Activated CD4-positive, alpha-beta T cell treated with anti-CD3 and anti-CD28 coated beads, Interleukin-2, Interleukin-4, amounts not matched to agents 100 ng/mL and 50 ng/mL, durations not matched to agents 16 hours and 8 hours (primary cell): ENCODE results near the gene GNB1L.

Source experiments
- DNase-seq: peaks from one replicate; pipeline ENCODE4 v3.0.0-alpha.2; 2020; ENCODE audit warnings: low spot score

GNB1L gene

DNA sequence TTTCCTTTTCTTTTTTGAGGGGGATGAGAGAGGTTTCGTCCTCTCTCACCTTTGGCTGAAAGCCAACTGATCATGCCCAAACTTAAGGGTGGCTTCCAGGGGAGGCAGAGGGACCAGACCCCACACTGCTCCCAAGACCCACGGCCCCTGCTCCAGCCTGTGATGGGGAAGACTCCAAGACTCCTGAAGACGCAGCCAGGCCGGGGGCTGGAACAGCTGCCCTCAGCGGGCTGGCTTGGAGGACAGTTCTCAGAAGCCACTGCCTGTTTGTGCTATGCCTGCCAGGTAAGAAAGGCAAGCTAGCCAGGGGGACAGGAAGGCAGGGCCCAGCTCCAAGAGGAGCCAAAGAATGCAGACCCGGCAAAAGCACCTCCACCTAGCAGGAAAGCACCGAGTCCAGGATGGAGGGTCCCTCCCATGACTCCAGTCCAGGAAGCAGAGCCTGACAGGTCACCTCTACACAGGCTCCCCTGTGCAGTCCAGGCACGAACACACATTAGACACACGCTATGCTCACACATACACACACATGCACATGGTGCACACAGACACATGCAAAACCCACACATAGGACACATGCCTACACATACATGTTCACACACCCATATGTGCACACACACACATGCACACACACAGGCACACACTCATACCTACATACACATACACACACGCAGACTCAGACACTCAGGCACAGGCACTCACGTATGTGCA lies 31.3 kb downstream of the GNB1L start:
- DNase-seq, result no peak

DNA sequence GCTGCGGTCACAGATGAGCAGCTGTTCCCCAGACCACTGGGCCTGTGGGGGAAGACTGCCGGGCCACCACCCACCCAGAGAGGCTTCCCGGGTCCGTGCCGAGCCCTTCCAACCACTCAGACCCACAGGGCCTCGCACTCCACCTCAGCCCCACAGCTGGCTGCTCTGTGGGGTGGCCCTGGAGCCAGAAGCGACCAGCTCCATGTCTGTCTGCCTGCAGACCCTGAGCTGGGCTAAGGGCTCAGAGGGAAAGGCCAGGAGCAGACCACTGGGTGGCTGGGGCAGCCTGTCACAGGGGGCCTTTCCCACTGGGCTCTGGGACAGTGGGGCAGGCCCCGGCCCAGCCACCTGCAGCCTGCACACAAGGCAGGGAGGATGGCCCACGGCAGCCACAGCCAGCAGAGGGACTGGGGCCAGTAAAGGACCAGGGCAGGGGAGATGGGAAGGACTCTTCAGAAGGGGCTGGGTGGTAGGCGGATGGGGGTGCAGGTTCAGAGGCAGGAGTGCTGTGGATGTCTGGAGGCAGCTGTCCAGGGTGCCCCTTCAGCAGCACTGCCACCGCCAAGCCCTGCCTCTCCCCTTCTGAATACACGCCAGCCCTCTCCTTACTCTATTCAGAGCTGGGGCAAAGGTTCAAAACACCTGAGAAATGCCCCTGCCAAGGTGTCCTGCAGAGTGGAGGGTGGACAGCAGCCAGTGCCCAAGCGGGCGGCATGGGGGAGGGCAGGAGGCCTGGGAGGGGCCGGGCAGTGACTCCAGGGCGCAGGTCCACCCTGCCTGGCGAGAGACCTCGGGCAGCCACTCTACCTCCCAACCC lies 32.2 kb downstream of the GNB1L start:
- no peak for DNase-seq

DNA sequence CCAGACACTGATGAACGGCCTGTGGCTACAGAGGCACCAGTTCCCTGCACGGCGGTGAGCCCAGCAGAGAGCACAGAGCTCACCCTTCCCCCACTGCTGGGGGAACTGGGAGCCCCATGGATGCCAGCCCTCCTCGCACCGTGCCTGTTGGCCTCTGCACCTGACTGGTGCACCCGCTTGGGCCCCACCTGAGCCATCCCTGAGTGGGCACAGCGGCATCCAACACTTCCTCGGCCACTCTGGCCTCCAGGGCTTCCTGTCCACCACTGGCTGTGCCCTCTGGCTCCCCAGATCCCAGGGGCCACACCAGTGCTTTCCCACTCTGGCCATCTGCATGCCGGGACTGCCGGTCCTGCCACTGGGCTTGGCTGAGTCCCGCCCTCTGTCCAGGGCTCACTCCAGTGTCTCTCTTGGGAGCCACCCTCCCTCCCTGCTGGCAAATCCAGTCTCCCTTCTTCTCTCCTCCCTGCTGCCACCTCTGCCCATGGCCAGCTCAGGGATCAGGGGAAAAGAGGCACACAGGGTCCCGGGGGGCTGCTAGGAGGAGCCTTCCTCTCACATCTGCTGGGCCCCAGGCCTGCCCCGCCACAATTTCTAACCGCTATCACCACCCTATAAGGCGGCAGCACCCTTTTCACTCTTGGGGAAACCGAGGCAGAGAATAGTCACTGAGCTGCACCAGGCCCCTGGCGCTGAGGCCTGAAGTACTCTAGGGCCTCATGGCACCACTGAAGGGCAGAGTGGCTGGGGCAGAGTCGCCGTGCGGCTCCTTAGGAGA lies 33.0 kb downstream of the GNB1L start:
- DNase-seq, result no peak

DNA sequence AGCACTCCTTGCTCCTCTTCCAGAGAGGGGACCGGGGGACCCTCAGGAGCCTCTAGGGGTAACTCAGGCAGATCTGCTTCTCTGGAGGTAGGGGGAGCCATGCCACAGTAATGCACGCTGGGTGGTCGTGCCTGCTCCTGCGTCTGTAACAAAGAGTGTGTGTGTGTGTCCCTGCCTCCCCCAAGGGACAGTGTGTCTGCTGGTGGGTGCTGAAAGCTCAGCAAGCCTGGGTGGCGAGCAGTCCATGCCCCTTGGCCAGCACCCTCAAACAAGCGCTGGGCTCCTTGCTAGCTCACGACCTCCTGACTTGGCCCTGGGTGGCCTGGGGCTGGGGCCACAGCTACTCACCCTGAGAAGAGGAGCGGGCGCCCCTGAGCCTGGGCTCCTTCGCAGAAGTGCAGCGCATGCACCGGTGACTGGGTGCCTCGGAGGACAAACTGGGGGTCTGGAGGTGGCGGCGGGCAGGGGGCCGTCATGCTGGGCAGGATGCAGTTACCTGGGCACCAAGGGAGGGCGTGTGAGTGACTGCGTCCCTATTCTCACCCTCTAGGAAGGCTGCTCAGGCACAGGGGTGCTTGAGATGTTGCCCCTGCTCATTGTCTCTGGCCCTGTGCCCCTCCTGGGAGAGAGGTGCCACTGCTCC lies 33.7 kb downstream of the GNB1L start:
- no peak for DNase-seq

DNA sequence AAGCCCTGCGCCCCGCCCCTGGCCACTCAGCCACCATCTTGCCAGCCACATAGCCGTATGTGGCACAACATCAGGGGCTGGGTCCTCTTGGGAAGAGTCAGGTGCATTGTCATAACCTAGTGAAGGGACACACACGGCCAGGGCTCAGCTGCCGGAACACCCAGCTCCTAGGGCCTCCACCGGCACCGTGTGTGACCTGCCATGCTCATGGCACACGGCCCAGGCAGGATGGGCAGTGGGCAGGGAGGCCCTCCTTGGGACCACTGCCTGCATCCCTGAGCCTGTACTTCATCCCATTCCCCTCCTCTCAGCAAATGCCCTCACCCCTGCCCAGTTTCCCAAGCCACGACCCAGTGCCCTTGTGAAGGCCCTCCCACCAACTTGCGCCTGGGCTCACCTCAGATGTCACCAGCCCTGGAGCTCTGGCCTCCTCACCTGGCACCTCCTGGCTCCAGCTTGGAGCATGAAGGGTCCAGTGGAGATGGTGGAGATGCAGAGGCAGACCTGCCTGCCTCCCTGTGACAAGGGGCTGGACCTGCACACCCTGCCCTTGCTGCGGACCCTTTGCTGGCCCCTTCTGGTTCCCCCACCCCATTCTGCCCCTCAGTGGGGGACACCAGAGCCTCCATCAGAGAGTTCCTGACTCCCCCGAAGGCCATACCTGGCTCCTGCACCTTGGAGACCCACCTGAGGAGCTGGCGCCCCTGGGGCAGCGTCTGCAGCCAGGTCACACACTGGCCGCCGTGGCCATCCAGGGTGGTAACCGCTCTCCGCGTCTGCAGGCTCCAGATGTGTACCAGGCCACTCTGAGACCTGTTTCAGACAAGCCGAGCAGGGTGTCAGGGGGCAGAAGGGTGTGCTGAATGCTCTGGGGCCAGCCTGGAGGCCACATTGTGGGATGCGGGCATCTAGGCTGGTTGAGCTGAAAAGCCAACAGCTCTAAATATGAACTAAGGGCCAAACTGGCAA lies 34.5 kb downstream of the GNB1L start:
- DNase-seq, result no peak

DNA sequence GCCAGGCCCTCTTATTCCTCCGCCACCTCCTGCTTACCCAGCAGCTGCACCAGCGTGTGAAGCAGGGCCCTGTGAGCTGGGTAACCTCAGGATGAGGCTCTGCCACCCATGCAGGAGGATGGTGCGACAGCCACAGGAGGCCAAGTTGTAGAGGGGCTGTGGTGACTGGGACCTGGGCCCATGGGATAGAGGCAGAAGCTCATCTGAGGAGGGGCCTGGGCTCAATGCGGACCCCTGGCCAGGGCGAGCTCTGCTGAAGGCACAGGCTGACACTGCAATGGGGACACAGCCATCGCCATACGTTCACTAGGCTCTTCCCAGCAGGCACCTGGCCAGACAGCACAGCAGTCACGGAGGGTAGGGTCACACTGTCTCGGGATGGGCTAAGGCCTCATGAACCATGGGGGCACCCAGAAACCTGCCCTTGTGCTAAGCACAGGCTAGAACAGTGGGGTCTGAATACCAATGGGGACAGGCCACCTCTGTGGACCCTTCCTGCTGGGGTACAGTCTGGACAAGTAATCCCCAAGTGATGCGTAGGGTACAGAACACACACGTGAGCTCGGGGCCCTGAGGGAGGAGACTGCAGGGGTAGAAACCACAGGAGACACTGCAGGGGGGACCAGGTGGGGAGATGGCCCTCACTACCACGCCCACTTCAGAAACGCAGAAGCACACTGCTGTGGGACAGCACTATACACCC lies 35.3 kb downstream of the GNB1L start:
- no peak for DNase-seq

DNA sequence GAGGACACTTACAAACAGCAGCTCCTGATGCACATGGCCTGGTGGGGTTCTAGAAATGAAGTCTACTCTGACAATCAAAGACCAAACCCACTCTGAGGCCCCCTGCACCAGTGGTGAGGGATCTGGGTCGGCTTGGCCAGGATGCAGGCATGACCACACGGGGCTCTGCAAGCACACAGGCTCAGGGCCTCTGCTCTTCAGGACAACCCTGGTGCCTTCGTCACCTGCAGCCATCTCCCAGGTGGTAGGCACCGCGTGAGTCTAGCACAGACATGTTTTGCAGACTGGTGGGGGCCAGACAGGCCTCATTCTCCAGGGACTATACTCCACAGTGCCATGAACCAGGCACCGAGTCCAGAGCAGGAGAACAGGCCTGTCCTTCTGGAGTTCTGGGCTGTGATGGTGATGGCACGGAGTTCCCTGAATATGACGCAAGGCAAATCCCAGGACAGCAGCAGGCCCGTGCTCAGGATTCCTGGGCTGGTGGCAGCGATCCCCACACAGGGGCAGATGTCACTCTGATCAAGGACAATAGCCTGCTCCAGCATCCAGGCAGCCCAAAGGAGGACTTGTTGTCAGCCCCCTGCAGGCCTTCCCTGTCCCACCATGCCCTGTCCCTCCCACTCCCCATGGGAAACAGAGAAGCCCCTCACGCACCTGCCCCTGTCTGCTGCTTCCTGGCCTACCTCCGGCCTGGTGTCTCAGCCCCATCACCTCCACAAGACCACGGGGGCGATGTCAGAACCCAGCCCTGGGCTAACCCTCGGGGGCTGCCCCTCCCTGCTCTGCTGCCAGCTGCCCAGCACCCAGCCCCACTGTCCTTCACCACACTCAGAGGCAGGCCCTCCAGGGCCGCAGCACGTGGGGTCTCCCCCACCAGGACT lies 36.1 kb downstream of the GNB1L start:
- DNase-seq, result no peak

DNA sequence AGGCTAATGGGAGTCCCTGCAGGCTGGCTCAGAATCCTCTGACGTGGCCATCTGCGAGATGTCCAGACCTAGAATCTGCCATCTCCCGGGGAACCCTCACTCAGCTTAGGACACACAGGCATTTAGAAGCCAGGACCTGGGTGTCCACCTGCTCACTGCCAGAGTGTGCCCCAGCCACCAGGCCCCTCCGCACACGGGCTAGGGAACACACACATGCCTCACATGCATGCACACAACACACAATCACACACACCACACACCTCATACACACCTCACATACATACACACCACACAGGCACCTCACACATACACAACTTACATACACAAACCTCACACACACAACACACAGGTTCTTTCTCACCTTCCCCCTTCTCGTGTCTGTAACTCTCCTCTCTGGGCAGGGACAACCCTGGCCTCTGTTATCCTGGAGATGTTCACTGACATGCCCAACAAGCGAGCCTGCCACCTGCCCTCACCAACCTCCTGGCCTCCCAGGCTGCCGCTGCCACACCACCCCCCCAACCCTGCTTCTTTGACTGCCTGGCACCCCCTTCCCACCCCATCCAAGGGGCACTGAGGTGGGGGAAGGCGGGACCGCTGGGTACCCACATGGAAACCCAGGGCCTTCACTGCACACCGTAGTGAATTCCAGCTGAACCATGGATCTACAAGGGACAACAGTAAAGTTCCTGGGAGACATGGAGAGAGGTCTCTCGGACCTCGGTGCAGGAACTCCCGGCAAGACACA lies 38.1 kb downstream of the GNB1L start:
- no peak for DNase-seq

DNA sequence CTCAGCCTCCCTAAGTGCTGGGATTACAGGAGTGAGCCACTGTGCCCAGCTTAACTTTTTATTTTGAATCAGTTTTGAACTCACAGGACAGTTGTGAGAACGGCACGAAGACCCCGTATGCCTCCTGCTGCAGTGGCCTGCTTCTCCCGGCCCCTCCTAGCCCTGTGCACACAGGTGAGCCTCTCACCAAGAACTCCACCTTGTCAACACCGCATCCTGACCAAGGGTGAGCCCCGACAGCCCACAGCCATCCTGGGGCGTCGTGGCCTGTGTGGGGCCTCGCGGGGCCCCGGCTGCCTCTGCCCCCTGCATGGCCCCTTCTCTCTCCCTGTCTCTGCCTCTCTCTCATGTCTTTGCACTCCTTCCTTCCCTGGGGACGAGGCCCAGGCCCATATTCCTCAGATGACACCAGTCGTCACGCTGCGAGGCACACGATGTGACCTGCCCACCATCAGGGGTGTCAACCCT lies 38.8 kb downstream of the GNB1L start:
- no peak for DNase-seq

DNA sequence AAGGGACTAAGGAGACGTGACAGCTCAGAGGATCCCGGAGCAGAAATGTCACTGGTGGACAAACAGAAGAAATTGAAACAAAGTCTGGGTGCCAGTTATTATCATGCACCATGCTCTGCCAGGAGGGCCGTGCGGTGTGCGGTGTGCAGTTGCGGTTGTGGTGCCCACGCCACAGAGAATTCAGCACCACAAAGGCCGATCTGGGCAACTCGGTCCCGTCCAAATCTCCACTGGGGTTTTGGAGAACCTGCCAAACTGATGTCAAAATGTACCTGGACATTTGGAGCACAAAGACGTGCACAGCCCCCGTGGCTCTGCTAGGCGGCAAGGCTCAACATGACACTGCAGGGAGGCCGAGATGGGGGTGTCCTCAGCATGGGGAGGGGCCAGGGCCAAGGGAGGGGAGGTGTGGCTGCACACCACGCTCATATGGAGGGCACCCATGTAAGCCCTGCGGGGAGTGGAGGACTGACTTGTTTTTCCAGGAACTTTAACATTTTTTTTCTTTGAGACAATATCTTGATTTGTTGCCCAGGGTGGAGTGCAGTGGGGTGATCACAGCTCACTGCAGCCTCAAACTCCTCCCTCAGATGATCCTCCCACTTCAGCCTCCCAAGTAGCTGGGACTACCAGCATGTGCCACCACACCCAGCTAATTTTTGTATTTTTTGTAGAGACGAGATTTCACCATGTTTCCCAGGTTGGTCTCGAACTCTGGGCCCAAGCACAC lies 39.4 kb downstream of the GNB1L start:
- DNase-seq, result no peak

DNA sequence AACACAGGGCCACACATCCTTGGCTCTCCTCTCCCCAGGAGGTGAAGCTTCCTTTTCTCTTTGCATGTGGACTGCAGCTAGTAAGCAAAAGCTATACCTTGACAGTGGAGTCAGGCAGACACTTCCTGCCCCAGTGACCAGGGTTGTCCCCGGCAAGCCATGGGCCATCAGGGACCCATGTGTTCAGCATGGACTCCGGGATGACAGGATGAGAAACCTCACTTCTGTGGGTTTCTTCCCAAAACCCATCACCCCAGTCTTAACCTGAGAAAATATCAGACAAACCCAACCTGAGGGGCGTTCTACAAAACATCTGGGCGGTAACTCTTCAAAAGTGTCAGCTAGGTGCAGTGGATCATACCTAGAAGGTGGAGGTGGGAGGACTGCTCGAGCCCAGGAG lies 40.2 kb downstream of the GNB1L start:
- no peak for DNase-seq

DNA sequence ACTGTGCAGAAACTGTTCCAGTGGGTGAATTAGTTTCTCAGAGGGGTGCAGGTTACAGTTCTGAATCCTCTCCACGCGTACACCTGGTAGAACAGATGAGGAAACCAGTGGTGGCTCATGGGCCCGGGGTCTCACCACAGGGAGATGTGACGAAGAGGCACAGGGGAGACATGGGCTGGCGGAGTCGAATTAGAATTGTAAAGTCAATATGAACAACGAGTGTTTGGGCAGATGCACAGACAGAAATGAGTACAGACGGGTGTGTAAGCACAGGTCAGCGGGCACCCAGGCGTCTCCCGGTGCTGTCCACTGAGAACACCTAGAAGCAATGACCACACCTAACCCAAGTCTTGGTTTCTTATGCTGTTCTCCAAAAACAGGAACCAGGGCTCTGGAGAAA lies 41.8 kb downstream of the GNB1L start:
- no peak for DNase-seq

DNA sequence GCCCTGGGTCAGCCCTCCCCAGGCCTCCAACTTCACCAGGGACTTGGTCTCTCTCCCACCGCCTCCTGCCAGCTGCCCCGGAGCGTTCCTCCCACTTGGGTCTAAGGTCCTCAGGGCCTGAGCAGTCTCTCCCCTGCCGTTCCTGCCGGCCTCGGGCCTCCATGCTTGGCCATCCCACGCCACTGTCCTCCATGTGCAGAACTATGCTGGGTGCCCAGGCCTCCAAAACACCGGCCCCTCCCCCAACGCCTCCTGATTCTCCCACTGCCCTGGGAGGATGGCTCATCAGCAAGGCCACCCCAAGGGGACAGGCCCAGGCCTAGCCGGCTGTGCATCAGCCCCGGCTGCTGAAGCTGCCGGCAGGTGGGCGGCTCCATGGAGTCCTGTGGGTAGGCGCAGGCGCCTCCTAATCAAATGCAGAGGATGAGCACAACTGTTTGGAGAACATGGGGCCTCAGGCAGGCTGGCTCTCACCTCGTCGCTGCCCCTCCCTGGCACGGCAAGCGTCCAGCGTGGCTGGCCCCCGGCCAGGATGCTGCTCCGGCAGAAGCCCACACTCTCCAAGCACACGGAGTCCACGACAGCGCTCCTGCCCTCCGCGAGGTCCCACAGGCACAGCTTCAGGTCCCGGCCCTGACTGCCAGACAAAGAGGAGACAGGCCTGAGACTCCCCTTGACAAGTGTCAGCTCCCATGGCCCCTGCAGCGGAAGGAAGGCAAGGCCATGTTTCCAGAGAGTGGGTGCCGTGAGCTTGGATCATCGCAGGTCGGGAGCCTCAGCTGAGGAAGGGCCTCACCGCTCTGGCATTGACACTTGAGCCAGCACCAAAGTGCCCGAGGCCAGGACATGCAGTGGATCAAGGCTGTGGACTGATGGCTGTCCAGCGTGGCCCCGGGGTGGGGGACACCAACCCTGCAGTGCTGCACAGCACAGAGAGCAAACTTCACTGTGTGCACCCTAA lies 42.6 kb downstream of the GNB1L start:
- DNase-seq, result no peak

DNA sequence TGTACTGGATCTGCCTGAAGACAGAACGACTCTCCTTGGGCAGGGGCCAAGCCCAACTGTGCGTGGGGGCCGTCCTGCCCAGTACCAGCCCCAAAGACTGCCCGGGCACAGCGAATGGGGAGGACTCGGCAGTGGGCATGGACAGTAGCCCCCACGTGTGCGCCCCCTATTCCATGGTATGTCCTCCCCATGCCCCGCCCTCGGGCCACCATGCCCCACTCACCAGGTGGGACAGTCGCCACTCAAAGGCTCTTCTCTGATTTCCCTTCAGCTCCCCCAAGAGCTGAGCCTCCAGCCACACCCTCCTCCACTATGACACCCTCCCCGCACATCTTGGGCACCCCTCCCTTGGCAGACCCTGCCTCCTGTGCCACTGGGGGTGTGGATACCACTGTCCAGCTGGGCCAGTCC lies 43.5 kb downstream of the GNB1L start:
- no peak for DNase-seq

DNA sequence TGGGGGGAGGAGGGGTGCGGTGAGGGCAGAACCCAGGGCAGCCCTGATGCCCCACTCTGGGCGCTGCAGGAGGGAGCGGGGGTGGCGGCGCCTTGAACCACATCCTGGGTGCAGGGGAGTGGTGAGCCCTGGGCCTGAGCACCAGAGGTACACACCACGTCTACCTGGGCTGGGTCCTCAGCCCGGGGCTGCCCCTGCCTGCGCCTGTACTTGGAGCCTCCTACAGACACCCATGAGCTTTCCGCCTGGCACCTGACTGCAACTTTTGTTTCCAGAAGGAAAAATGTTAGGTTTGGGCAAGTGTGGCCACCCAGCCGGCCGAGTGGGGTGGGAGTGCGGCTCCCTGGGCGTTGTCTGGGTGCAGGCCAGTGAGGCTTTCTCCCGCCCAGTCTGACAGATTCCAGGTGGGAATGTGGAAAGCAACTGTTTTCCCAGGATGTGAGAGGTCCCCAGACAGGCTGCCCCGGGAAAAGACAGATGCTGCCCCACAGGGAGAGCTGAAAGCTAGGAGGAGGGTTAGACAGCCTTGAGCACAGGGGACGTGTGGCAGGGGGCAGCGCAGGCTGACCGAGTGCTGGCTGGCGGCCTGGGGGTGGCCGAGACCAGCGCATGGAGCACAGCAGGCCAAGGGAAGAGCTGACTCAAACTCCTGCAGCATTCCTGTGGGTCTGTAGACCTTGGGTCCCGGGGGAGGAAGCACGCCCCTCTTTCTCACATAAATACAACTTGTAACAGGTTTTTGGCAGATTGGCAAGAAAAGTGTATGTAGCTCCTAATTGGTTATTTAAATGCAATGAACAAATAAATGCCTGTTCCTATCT lies 44.1 kb downstream of the GNB1L start:
- DNase-seq, result no peak

DNA sequence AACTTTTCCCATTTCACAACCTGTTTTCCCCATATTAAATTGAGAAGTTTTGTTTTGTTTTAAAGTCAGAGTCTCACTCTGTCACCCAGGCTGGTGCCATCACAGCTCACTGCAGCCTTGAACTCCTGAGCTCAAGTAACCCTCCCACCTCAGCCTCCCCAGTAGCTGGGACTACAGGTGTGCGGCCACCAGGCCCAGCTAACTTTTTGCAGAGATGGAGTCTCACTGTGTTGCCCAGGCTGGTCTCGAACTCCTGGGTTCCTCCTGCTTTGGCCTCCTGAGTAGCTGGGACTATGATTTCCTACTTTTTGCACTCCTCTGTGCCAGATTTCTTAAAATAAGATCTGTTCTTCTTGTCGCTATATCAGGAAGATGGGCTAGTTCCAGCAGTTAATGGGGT lies 44.9 kb downstream of the GNB1L start:
- no peak for DNase-seq
